ENCODE measurements around the gene CPNE4.
"Not testable (repeated sequence)": the region's sequence is repeated elsewhere in the genome, so short reads cannot be mapped to it uniquely, and the experiment has no call there.

The CPNE4 gene

DNA sequence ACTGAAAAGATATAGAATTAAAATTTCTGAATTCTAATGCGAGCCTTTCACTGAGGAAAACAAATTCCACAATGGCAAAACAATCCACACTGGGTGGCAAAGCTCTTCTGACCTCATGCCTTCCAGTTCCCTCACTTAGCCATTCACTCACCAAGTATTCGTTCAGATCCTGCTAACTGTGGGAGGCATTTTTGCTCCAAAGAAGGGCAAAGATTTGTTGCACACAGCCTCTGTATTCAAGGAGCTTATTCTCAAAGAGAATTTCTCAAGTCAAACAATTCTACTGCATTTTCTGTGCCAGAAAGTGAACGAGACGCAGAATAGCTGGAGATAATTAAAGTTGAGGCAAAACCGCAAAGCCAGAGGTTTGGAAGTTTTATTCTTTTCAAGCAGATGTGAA, 77.3 kb downstream of the CPNE4 start:
- no peak for DNase-seq

DNA sequence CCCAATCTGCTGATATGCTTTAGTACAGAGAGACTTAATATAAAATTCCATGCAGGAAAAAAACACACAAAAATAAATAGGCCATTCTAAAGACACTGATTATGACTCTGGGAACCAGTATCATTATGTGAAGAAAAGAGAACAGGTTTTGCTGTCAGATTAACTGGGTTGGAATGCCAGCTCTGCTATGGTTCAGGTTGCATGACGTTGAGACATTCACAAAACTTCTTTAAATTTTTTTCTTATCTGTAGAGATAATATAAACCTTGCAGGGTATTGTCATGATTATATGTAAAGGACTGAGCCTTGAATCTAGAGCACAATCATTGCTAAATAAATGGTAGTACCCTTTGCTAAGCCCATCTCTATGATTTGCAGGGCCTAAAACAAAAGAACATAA, 86.0 kb downstream of the CPNE4 start:
- DNase-seq, result no peak

DNA sequence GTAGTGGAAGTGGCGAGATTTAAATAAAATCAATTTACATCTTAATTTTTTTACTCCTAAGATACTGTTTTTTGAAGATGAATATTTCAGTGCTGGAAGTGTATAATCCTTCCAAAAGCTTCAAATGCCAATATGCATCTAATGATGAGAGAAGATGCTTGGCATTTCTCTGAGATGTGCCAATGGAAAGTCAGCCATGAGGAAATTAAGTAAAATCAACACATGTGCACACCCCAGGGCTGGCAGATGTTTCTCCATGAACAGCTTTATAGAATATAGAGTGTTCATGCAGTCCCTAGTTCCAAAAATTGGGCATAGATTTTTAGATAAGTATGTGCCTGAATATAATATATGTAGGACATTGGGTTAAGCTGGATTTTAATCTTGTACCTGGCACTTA, 90.1 kb downstream of the CPNE4 start:
- no peak for DNase-seq

DNA sequence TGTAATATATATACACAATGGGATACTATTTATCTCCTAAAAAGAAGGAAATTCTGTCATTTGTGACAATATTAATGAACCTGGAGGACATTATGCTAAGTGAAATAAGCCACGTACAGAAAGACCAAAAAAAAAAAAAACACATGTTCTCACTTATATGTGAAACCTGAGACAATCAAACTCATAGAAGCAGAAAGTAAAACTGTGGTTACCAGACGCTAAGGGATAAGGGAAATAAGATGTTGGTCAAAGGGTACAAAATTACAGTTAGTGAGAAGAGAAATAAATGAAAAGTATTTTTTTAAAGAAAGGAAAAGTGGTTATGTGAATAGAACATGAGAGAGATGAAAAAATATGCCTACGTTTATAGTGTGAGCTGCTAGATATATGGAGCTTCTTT, 101.1 kb downstream of the CPNE4 start:
- no peak for DNase-seq

DNA sequence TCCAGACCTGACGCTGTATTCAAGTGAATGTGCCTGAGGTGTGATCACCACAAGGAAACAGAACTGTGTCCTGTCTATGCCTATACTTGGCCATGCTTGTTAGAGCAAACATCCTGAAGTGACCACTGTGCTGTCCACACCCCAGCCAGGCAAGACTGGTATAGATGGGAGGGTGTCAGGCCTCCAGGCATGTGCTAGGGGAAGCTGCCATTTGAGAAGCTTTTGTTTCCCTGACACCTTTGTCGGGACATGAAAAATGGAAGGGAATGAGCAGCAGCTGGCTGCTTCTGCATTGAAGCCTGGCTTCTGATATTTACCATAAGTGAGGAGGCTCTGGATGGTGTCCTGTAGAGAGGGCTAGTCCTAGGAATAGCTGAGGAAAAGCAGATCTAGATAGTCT, 106.2 kb downstream of the CPNE4 start:
- no peak for DNase-seq

DNA sequence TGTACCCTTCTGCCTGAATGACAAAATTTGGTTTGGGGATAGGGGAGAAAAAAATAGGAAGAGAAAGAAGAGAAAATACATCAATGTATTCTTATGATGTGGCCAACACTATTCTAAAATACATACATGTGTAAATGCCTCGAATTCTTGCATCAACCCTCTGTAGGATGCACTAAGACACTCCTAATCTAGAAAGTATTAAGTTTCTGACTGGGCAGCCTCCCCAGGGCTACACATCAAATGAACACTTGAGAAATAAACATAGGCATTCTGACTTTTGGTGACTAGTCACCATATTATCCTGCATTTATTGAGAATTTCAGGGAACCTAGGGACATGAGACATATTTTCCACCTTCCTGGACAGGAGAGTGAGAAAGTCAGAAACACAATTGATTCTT, 109.2 kb downstream of the CPNE4 start:
- DNase-seq, result no peak

DNA sequence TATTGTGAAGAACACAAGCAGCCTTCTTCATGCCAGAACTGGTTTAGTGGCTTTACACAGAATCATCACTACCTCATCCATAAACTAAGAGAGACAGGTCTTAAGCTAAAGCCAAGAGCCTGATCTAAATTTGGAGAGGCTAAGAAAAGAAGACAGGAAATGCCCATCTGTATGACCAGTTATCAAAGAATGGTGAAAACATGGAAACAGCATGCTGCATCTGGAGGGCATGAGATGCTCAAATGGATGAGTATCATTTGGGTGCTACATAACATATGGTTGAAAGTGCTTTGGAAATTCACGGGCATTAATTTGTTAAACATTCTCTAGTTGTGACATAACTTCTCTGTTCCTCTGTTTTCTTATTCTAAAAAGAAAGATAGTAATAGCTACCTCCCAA, 112.5 kb downstream of the CPNE4 start:
- no peak for DNase-seq

DNA sequence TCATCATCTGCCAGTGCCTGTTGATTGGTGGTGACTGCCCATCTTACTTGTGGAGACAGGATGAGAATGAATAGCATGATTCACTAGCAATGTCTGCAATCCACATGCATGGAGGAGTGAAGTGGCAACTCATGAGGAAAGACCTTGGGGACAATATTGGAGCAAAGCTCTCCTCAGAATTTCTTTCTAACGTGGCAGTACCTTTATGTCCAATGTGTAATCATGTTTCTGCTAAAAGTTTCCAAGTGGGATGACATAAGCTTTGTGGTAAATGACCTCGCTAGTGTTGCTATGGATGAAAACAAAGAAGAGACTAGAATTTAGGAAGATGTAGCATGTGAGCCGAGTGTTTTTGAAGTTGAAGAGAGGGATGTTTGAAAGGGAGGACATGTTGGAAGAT, 117.8 kb downstream of the CPNE4 start:
- no peak for DNase-seq

DNA sequence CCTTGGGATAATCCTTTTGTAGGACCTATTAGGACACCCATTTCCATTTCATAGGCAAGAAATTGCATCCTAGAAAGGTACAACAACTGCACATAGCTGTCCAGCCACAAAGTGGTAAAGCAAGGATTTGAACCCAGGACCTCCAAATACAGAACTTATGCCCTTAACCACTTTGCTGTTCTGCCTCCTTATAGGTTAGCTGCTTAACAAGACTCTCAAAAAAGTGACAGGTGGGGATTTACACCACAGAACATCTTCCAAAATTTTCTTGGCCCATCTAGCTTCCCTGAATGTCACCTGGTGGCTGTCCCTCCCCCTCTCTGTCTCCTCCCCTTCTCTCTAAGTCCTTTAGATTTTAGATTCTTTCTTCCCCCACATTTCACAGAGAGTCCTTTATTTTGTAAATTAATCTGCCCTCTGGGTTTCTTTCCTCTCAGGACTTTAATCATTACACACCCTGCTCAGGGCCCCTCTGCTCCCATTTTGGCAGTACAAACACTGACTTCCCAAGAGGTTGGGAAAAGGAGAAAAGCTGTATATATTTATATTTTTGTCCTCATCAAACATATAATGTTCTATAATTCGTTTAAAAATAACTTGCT, 120.6 kb downstream of the CPNE4 start:
- no peak for DNase-seq

DNA sequence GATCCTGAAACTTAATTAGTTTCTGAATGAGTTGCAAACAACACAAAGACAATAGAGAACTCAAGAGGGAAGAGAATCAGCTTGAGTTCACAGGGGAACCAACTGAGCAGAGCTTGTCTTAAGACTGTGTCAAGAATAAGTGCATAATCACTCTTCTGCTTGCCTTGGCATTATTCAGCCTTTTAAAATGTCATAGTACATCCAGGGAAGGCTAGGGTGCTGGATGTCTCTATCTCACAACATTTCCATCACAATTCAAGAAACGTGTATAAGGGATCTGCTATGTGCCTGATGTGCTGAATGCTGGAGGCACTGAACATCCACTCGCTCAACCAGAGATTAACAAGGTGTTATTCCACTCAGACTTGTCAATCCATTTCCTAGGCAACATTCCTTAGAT, 122.6 kb downstream of the CPNE4 start:
- DNase-seq, result no peak

DNA sequence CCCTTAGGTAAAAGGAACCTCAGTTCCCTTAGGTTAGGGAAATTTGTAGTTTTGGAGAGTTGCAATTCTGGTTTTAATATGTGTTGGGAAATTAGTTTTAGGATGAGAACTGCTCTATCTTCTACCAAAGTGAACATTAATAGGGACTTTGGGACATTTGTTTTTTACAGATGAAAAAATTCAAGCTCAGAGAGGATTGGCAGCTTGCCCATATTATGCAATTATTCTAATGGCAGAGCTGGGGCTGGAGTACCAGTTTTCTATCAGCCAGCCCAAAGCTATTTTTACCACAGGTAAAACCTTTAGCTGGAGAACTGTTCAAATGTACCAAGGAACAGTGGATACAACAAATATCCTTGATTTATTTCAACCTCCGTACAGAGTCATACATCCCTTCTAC, 127.0 kb downstream of the CPNE4 start:
- no peak for DNase-seq

DNA sequence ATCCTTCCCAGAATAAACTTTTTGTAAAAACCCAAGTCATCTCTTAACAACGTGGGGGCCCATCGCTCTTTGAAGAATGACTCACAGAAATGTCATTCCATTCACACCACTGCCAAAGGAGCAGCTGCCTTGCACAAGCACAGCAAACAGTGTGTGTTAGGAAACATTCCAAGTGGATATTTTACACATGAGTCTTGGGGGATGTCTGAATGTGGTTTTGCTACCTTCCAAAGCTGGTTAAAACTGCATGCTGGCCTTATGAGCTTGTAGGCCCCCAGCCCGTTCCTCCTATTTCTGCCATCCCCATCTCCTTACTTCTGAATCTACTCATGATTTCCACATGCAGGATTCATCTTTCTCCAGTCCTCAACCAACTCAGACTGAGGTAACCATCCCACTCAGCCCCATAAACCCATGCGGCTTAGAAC, 130.8 kb downstream of the CPNE4 start:
- DNase-seq, result no peak

DNA sequence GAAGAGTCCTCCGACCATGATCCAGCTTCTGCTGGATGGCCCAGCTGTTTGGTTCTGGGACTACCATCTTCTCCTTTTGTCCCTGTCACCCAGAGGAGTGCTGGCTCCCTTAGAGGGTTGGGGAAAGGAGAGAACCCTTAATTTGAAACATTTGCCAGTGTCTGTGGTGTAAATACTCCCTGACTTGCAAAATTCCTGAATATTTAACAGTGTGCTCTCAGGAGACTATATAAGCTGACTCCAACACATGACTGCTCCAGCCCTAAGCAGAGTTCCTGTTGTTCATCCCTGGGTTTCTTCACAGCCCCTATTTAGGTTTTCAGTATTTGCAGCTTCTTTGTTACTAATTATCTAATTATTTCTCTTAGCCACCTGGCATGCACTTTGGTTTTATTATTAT, 133.1 kb downstream of the CPNE4 start:
- DNase-seq, result no peak

DNA sequence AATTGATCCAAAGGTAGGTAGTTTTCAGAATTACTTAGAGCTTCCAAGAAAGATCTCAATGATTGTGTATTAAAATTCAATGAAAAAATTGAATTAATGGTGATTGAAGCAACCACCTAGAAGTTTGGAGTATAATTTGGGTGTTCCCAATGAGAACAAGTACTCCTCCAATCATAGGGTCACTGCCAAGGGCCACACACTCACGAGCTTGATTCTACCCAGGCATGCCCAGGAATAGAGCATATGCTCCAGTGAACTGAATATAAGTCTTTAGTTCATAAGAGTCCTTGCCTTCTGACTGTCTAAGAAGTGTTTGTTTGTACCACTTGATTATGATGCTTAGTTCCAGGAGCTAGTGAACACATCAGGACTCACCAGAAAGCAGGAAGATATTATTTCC, 133.9 kb downstream of the CPNE4 start:
- DNase-seq, result no peak

DNA sequence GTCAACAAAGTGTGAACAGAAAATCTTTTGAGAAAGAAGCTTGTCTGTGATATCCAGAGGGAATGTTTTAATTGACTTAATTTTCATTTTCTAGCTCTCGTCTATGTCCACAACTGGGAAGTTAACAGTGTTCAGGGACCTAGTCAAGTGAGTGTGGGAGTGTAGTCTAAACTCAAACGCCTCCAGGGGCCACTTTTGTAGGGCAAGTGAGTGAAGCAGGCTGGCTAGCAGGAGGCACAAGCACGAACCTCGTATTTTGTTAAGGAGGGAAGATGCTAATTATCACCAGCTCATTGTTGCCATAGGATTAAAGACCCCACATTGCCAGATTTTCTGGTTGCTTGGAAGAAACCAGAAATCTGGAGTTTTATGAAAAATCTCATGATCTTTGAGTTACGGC, 135.8 kb downstream of the CPNE4 start:
- DNase-seq, result no peak

DNA sequence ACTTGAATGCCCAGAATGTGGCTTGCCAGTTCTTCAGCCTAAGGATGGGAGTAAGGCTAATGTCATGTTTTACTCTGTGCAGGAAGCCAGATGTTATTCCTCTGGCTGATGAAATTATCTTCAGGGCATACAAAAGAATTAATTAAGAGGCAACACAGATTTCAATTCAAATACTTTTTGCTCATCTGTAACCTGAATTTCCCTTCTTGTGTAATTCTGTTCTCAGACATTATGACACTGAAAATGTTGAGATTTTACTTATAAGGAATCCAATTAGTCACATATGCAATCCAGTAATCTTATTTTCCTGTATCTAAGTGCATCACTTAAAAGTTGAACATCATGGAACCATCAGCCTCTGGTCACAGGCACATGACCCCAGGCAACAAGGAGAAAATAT, 136.5 kb downstream of the CPNE4 start:
- DNase-seq, result no peak

DNA sequence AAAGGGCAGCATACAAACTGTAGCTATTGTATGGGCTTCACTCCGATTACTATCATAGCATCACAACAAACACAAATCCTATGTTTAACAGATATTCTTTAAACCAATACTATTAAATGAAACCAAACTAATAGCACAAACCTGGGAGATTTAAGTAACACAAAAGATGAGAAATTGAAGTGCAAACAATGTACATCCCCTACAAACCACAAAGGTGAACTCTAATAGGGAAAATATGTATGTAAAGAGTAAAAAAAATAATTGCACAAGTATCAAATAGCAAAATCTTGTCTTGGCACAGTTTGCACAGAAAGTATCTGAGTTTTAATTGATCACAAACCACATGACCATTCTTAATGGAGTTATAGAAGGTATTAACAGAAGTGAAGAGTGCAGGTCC, 138.5 kb downstream of the CPNE4 start:
- DNase-seq, result no peak

DNA sequence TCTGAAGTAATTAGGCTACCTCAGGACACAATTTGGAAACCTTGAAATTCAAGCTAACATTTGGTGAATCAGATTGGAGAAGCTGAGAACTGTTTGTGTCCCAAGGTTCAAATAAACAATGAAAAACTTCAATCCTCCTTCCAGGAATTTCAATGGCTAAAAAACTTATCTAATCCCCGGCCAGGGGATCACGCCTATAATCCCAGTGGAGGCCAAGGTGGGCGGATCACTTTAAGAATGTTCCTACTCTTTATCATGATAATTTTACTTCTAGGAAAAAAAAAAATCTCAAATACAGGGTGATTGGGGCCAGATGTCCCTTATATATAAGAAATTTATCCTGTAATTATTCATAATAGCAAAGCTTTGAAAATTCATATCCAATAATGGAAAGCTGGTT, 139.0 kb downstream of the CPNE4 start:
- DNase-seq, result no peak

DNA sequence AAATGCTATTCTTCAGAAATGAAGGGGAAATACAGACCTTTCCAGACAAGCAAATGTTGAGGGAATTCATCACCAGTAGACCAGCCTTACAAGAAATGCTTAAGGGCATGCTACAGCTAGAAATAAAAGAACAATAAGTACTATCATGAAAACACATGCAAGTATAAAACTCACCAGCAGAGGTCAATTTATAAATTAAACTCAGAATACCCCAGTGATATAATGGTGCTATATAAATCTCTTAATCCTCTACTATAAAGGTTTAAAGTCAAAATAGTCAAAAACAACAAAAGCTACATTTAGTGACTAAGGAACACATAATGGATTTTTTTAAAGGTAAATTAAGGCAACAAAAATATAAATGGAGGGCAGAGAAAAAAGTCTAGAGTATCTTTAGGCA, 142.5 kb downstream of the CPNE4 start:
- no peak for DNase-seq

DNA sequence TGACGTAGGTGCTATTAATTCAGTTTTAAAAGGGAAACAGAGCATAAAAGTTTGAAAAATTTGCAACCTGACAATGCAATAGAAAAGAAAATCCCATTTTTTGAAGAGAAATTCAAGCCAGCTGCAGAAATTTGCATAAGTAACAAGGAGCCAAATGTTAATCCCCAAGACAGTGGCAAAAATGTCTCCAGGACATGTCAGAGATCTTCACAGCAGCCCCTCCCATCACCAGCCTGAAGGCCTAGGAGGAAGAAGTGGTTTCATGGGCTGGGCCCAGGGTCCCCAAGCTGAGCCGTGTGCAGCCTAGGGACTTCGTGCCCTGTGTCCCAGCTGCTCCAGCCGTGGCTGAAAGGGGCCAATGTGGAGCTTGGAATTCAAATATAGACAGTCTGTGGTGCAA, 148.9 kb downstream of the CPNE4 start:
- not testable (repeated sequence) for DNase-seq

DNA sequence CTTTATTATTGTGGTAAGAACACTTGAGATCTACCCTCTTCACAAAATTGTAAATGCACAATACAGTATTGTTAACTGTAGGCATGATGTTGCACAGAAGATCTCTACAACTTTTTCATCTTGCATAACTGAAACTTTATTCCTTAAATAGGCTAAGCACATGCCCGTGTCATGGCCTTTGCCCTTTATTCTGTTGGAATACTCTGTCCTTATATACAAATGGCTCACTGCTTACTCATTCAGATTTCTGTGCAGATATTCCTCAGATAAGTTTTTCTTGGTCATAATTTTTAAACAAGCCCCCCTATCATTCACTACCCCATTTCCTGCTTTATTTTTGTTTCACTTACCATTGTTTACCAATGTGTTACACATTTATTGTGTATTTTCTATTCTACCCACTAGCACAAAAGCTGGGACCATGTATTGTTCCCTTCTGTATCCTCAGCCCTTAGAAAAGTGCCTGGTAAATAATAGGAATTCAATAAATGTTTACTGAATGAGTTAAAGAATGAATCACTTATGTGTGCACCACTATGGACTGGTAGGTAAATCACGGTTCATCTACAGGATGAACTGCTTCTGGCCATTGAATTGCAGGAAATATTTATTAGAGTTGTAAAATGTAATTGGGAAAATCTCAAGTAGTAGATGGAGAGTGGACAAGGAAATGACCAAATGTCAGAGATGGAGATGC, 151.0 kb downstream of the CPNE4 start:
- DNase-seq, result no peak

DNA sequence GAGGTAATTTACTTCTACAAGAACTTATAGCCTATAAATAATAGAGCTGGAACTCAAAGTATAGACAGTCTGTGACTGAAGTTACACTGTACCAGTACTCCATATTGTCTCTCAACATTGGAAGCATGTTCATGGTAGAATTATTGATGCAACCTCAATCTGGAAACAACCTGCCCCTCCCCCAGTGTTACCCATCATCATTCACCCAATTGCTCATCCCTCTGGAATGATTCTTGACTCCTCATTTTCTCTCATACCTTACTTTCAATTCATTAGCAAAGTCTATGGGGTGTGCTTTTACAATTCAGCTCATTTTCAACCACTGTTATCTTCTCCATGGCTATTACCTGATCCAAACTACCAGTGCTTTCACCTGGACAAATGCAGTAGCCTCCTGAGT, 151.7 kb downstream of the CPNE4 start:
- DNase-seq, result no peak

DNA sequence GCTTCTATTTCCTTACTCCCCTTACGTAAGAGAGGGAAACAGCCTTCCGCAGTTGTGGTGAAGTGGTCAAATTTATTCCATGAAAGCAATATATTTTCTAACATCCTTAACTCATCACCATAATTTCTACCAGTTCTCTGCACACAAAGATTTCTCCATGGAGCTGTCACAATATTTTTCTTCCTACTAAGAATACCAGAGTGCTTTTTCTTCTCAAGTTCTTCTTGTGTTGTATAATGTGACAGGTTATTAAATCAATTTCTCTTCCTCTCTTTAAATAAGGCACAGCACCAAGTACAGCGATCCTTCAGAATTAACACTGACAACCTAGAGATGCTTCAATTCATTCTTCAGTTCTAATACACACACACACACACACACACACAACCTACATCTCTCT, 153.0 kb downstream of the CPNE4 start:
- no peak for DNase-seq

DNA sequence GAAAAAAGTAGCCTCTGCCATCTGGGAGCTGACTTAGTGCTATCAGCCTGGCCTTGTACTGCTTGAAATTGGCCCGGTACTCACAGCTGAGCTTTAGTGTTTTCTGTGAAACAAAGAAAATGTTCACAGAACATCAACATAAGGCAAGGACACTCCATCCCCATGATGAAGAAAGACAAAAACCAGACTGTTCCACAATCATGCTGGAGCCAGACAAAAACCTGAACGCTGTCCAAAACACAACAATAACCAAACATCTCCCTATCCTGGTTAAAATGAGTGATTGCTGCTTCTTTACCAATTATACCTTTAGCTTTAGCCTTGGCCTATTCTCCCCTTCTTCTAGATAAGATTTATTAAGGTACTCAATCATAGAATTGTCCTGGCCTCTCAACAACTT, 153.9 kb downstream of the CPNE4 start:
- no peak for DNase-seq

DNA sequence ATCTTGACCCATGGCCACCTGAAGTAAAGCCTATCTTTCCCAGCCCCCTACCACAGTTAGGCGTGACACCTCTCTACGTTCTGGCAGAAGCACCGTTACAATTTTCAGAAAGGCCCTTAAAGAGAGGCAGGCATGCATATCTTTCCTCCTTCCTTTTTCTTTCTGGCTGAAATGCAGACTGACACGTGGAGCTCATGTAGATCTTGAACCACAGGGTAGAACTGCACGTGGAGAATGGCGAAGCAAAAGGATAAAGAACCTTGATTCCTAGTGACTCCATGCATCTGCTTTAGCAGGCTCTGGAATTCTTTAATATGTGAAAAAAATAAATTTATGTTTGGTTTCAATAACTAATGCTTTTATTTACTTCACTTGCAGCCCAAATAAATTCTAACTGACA, 166.6 kb downstream of the CPNE4 start:
- no peak for DNase-seq
